HepG2 (cell line): ENCODE measurements around the gene POLG2. TPM values are rescaled to one million over a fixed set of nuclear protein-coding genes. Genes with fewer than 3 reads are reported as not detected.
A peak's percentile ranks its signal among the peaks of the same experiment; 100 is the strongest.

ENCODE experiments used
- CHD4 ChIP-seq: fragments of 200-600 bp; sonication (generic); IDR thresholded peaks from 2 replicates; pipeline ENCODE4 v1.7.0; 2017; ENCODE audit warnings: mild to moderate bottlenecking, low read length, borderline replicate concordance
- HNRNPK ChIP-seq: fragments of 200-400 bp; formaldehyde crosslinking; IDR thresholded peaks from 2 replicates; pipeline ENCODE4 v1.6.1; 2018; ENCODE audit warnings: low read length, low read depth, moderate library complexity, mild to moderate bottlenecking; ENCODE audit not compliant: poor library complexity, severe bottlenecking
- KDM5A ChIP-seq: fragments of 200-600 bp; sonication (generic); IDR thresholded peaks from 2 replicates; pipeline ENCODE4 v1.7.0; 2018; ENCODE audit warnings: antibody characterized with exemption, mild to moderate bottlenecking, low read length, borderline replicate concordance
- SP2 ChIP-seq: sonication (generic); formaldehyde crosslinking; IDR thresholded peaks from 2 replicates; pipeline ENCODE4 v1.5.1; 2020; ENCODE audit warnings: mild to moderate bottlenecking, missing genetic modification reagents
- WIZ ChIP-seq: sonication (generic); formaldehyde crosslinking; IDR thresholded peaks from 2 replicates; pipeline ENCODE4 v1.5.1; 2020; ENCODE audit warnings: mild to moderate bottlenecking, missing genetic modification reagents
- ZBTB7A ChIP-seq: sonication (generic); formaldehyde crosslinking; IDR thresholded peaks from 2 replicates; pipeline ENCODE4 v1.8.0; 2022; ENCODE audit warnings: mild to moderate bottlenecking, missing genetic modification reagents
- ZBTB7B ChIP-seq: sonication (generic); formaldehyde crosslinking; IDR thresholded peaks from 2 replicates; pipeline ENCODE4 v1.4.0; 2020; ENCODE audit warnings: missing genetic modification reagents
- ZC3H4 ChIP-seq: sonication (generic); formaldehyde crosslinking; IDR thresholded peaks from 2 replicates; pipeline ENCODE4 v1.4.0; 2020; ENCODE audit warnings: missing genetic modification reagents, borderline replicate concordance
- ZNF879 ChIP-seq: sonication (generic); formaldehyde crosslinking; IDR thresholded peaks from 2 replicates; pipeline ENCODE4 v1.8.1; 2023; ENCODE audit warnings: missing genetic modification reagents
- polyA plus RNA-seq, 8 experiments: library from polyadenylated mRNA; depleted of rRNA in 3 of 8; stranded (reverse) in 7 of 8; unstranded in 1 of 8; fragments of >200 nt; fragmentation: Illumina TruSeq in 4 of 8; extraction: Trizol in 4 of 8; gene quantifications; 2 replicates each; pipeline versions ENCODE4 v1.2.1 to v1.2.3, GENCODE V29; 2011 to 2016; ENCODE audit warnings: low read depth in 4 of 8, missing spikeins in 1 of 8, mixed read lengths in 1 of 8; ENCODE audit not compliant: insufficient read depth in 1 of 8
- total RNA-seq, 5 experiments: library from RNA; depleted of rRNA; stranded (reverse); fragments of >200 nt; fragmentation: Illumina TruSeq; extraction: Trizol; gene quantifications; 2 replicates each; pipeline ENCODE4 v1.2.3, GENCODE V29; 2016; ENCODE audit warnings: low read depth in 1 of 5
- TF ChIP-seq, protein P1 (sequence below): sonication (generic); formaldehyde crosslinking; IDR thresholded peaks from 2 replicates; pipeline ENCODE4 v1.4.0; 2020; ENCODE audit warnings: missing genetic modification reagents, borderline replicate concordance
- TF ChIP-seq, protein P2 (sequence below): sonication (generic); formaldehyde crosslinking; IDR thresholded peaks from 2 replicates; pipeline ENCODE4 v1.4.0; 2020; ENCODE audit warnings: missing genetic modification reagents, borderline replicate concordance
- TF ChIP-seq, protein P3 (sequence below): sonication (generic); formaldehyde crosslinking; IDR thresholded peaks from 2 replicates; pipeline ENCODE4 v1.9.0; 2021; ENCODE audit warnings: missing genetic modification reagents, mild to moderate bottlenecking, borderline replicate concordance
- TF ChIP-seq, protein P4 (sequence below): sonication (generic); formaldehyde crosslinking; IDR thresholded peaks from 2 replicates; pipeline ENCODE4 v1.4.0; 2020; ENCODE audit warnings: mild to moderate bottlenecking, missing genetic modification reagents
- TF ChIP-seq, protein P5 (sequence below): sonication (generic); formaldehyde crosslinking; IDR thresholded peaks from 2 replicates; pipeline ENCODE4 v1.9.0; 2021; ENCODE audit warnings: missing genetic modification reagents, borderline replicate concordance
- TF ChIP-seq, protein P6 (sequence below): sonication (generic); formaldehyde crosslinking; IDR thresholded peaks from 2 replicates; pipeline ENCODE4 v1.9.0; 2021; ENCODE audit warnings: missing genetic modification reagents, borderline replicate concordance

Gene POLG2
- total and polyA plus RNA-seq, 2 of the 13 experiments (the other 11 are each of a cell fraction or from before 2014, with no cell fraction given), result 21.1 to 25.5 TPM

DNA sequence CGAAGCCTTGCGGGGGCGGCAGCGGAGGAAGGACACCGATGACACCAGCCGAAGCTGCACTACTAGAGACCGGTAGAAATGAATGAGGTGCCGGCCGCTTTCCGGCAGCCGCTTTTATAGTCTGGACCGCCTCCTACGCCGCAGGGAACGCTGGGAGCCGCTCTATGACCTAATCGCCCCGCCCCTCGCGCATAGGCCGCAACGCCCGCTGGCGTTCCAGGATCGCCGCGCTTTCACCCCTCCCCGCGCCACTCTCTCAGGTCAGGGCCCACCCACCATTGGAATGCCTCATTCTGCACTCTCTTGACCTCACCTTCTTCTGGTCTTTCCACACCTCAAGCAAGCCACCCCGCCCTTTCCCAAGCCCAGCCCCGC is 9.3 kb upstream of the POLG2 start, which contains the start of gene DDX5 (continued):
- TF ChIP-seq, protein P1, sequence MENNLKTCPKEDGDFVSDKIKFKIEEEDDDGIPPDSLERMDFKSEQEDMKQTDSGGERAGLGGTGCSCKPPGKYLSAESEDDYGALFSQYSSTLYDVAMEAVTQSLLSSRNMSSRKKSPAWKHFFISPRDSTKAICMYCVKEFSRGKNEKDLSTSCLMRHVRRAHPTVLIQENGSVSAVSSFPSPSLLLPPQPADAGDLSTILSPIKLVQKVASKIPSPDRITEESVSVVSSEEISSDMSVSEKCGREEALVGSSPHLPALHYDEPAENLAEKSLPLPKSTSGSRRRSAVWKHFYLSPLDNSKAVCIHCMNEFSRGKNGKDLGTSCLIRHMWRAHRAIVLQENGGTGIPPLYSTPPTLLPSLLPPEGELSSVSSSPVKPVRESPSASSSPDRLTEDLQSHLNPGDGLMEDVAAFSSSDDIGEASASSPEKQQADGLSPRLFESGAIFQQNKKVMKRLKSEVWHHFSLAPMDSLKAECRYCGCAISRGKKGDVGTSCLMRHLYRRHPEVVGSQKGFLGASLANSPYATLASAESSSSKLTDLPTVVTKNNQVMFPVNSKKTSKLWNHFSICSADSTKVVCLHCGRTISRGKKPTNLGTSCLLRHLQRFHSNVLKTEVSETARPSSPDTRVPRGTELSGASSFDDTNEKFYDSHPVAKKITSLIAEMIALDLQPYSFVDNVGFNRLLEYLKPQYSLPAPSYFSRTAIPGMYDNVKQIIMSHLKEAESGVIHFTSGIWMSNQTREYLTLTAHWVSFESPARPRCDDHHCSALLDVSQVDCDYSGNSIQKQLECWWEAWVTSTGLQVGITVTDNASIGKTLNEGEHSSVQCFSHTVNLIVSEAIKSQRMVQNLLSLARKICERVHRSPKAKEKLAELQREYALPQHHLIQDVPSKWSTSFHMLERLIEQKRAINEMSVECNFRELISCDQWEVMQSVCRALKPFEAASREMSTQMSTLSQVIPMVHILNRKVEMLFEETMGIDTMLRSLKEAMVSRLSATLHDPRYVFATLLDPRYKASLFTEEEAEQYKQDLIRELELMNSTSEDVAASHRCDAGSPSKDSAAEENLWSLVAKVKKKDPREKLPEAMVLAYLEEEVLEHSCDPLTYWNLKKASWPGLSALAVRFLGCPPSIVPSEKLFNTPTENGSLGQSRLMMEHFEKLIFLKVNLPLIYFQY (CRISPR knock-in tag), result no peak
- TF ChIP-seq HNRNPK (no peak), ZBTB7B (CRISPR knock-in tag) (no peak), ZNF879 (no peak), ZC3H4 (CRISPR knock-in tag) (no peak; the same call in 1 of the 2 replicates), SP2 (CRISPR knock-in tag) (no peak; the same call in 1 of the 2 replicates), CHD4 (no peak), ZBTB7A (CRISPR knock-in tag) (no peak), KDM5A (no peak), WIZ (CRISPR knock-in tag) (no peak)
- TF ChIP-seq, protein P2, sequence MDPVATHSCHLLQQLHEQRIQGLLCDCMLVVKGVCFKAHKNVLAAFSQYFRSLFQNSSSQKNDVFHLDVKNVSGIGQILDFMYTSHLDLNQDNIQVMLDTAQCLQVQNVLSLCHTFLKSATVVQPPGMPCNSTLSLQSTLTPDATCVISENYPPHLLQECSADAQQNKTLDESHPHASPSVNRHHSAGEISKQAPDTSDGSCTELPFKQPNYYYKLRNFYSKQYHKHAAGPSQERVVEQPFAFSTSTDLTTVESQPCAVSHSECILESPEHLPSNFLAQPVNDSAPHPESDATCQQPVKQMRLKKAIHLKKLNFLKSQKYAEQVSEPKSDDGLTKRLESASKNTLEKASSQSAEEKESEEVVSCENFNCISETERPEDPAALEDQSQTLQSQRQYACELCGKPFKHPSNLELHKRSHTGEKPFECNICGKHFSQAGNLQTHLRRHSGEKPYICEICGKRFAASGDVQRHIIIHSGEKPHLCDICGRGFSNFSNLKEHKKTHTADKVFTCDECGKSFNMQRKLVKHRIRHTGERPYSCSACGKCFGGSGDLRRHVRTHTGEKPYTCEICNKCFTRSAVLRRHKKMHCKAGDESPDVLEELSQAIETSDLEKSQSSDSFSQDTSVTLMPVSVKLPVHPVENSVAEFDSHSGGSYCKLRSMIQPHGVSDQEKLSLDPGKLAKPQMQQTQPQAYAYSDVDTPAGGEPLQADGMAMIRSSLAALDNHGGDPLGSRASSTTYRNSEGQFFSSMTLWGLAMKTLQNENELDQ (CRISPR knock-in tag), result 0 out of 2 replicates have a peak, but pooled peaks have one; percentile 39
- TF ChIP-seq, protein P3, sequence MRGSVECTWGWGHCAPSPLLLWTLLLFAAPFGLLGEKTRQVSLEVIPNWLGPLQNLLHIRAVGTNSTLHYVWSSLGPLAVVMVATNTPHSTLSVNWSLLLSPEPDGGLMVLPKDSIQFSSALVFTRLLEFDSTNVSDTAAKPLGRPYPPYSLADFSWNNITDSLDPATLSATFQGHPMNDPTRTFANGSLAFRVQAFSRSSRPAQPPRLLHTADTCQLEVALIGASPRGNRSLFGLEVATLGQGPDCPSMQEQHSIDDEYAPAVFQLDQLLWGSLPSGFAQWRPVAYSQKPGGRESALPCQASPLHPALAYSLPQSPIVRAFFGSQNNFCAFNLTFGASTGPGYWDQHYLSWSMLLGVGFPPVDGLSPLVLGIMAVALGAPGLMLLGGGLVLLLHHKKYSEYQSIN, result no peak
- TF ChIP-seq, protein P4, sequence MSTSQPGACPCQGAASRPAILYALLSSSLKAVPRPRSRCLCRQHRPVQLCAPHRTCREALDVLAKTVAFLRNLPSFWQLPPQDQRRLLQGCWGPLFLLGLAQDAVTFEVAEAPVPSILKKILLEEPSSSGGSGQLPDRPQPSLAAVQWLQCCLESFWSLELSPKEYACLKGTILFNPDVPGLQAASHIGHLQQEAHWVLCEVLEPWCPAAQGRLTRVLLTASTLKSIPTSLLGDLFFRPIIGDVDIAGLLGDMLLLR, result no peak
- TF ChIP-seq, protein P5, sequence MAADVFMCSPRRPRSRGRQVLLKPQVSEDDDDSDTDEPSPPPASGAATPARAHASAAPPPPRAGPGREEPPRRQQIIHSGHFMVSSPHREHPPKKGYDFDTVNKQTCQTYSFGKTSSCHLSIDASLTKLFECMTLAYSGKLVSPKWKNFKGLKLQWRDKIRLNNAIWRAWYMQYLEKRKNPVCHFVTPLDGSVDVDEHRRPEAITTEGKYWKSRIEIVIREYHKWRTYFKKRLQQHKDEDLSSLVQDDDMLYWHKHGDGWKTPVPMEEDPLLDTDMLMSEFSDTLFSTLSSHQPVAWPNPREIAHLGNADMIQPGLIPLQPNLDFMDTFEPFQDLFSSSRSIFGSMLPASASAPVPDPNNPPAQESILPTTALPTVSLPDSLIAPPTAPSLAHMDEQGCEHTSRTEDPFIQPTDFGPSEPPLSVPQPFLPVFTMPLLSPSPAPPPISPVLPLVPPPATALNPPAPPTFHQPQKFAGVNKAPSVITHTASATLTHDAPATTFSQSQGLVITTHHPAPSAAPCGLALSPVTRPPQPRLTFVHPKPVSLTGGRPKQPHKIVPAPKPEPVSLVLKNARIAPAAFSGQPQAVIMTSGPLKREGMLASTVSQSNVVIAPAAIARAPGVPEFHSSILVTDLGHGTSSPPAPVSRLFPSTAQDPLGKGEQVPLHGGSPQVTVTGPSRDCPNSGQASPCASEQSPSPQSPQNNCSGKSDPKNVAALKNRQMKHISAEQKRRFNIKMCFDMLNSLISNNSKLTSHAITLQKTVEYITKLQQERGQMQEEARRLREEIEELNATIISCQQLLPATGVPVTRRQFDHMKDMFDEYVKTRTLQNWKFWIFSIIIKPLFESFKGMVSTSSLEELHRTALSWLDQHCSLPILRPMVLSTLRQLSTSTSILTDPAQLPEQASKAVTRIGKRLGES (CRISPR knock-in tag), result no peak
- TF ChIP-seq, protein P6, sequence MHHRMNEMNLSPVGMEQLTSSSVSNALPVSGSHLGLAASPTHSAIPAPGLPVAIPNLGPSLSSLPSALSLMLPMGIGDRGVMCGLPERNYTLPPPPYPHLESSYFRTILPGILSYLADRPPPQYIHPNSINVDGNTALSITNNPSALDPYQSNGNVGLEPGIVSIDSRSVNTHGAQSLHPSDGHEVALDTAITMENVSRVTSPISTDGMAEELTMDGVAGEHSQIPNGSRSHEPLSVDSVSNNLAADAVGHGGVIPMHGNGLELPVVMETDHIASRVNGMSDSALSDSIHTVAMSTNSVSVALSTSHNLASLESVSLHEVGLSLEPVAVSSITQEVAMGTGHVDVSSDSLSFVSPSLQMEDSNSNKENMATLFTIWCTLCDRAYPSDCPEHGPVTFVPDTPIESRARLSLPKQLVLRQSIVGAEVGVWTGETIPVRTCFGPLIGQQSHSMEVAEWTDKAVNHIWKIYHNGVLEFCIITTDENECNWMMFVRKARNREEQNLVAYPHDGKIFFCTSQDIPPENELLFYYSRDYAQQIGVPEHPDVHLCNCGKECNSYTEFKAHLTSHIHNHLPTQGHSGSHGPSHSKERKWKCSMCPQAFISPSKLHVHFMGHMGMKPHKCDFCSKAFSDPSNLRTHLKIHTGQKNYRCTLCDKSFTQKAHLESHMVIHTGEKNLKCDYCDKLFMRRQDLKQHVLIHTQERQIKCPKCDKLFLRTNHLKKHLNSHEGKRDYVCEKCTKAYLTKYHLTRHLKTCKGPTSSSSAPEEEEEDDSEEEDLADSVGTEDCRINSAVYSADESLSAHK (CRISPR knock-in tag), result no peak
